Neural progenitor cell (in vitro differentiated cells): ENCODE results near the gene SLC4A1. TPM values are rescaled to one million over a fixed set of nuclear protein-coding genes. Genes with fewer than 3 reads are reported as not detected.

ENCODE experiments used
- DNase-seq: peaks from one replicate; pipeline ENCODE4 v3.0.0-alpha.2; 2016; ENCODE audit warnings: low spot score
- H2AFZ ChIP-seq: fragments of 200-600 bp; sonication (generic); replicated peaks from 2 replicates; pipeline ENCODE4 v1.6.1; 2016; ENCODE audit warnings: antibody characterized with exemption
- H3F3A ChIP-seq: fragments of 200-600 bp; sonication (generic); 2 replicates; pipeline ENCODE4 v1.6.1; 2016; ENCODE audit warnings: antibody characterized with exemption, low read depth
- H3K27ac ChIP-seq: fragments of 200-600 bp; sonication (generic); 2 replicates; pipeline ENCODE4 v1.5.1; 2016; ENCODE audit warnings: mild to moderate bottlenecking
- H3K27me3 ChIP-seq: fragments of 200-600 bp; sonication (generic); 2 replicates; pipeline ENCODE4 v1.6.1; 2016; ENCODE audit warnings: mild to moderate bottlenecking, moderate library complexity
- H3K36me3 ChIP-seq: fragments of 200-600 bp; sonication (generic); 2 replicates; pipeline ENCODE4 v1.5.1; 2016
- H3K4me1 ChIP-seq: fragments of 200-600 bp; sonication (generic); 2 replicates; pipeline ENCODE4 v1.6.1; 2016; ENCODE audit warnings: mixed run types
- H3K4me2 ChIP-seq: fragments of 200-600 bp; sonication (generic); 2 replicates; pipeline ENCODE4 v1.6.1; 2016
- H3K4me3 ChIP-seq: fragments of 200-600 bp; sonication (generic); 2 replicates; pipeline ENCODE4 v1.5.1; 2016
- H3K79me2 ChIP-seq: fragments of 200-600 bp; sonication (generic); 2 replicates; pipeline ENCODE4 v1.6.1; 2016; ENCODE audit warnings: low read depth
- H3K9ac ChIP-seq: fragments of 200-600 bp; sonication (generic); 2 replicates; pipeline ENCODE4 v1.6.1; 2016
- H3K9me3 ChIP-seq: fragments of 200-600 bp; sonication (generic); 2 replicates; pipeline ENCODE4 v1.5.1; 2016; ENCODE audit warnings: low read depth
- H4K20me1 ChIP-seq: fragments of 200-600 bp; sonication (generic); 2 replicates; pipeline ENCODE4 v1.6.1; 2016; ENCODE audit warnings: low read depth
- H3K27ac Mint-ChIP-seq: 3 replicates; pipeline ENCODE4 v1.8.0; 2021; ENCODE audit warnings: mixed read lengths
- H3K27me3 Mint-ChIP-seq: 2 replicates; pipeline ENCODE4 v1.8.0; 2022; ENCODE audit warnings: low read depth, mild to moderate bottlenecking, inconsistent platforms, moderate library complexity, mixed read lengths; ENCODE audit not compliant: insufficient read depth
- H3K36me3 Mint-ChIP-seq: 3 replicates; pipeline ENCODE4 v1.8.0; 2021; ENCODE audit warnings: mixed read lengths
- H3K4me1 Mint-ChIP-seq: 3 replicates; pipeline ENCODE4 v1.8.0; 2021; ENCODE audit warnings: mixed read lengths
- H3K4me3 Mint-ChIP-seq: 3 replicates; pipeline ENCODE4 v1.8.0; 2021; ENCODE audit warnings: mild to moderate bottlenecking, moderate library complexity, mixed read lengths
- H3K9me3 Mint-ChIP-seq: 3 replicates; pipeline ENCODE4 v1.8.0; 2020; ENCODE audit warnings: mixed read lengths
- EZH2 ChIP-seq: fragments of 200-600 bp; sonication (generic); IDR thresholded peaks from 2 replicates; pipeline ENCODE4 v1.6.1; 2017; ENCODE audit warnings: antibody characterized with exemption, mild to moderate bottlenecking, moderate library complexity
- EZH2phosphoT487 ChIP-seq: fragments of 200-600 bp; sonication (generic); IDR thresholded peaks from 2 replicates; pipeline ENCODE4 v1.6.1; 2017; ENCODE audit warnings: antibody characterized with exemption
- total RNA-seq: library from RNA; depleted of rRNA; stranded (reverse); fragments of >200 nt; gene quantifications from 2 replicates; pipeline ENCODE4 v1.2.3, GENCODE V29; 2015; ENCODE audit warnings: low replicate concordance
- TF ChIP-seq, protein P1 (sequence below): fragments of 200-600 bp; sonication (generic); IDR thresholded peaks from 2 replicates; pipeline ENCODE4 v1.5.1; 2017; ENCODE audit warnings: antibody characterized with exemption, mild to moderate bottlenecking

SLC4A1 gene
- total RNA-seq, 1 donor from 2014 or later: not detected

DNA sequence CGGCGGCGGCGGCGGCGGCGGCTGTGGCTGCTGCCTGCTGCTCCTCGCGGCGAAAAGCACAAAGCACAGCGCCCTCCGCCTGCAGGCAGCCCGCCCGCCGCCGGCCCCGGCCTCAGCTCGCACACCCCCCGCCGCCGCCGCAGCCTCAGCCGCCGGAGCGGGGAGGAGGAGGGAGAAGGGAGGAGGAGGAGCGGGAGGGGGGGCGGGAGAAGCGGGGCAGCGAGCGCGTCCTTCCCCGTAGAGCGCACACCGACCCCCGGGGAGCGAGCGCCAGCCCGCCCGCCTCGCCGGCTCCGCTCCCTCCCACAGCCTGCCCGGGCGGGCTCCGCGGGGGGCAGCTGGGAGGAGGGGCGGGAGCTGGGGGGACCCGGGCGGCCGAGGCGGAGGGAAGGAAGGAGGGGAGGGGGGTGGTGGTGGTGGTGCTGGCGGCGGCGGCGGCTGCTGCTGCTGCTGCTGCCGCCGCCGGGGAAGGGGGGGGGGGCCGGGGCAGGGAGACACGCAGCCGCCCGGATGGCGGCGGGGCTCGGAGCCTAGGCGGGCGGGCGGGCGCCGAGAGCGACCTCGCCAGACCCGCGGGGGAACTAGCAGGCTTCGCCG lies 48.2 kb downstream of the SLC4A1 start, which contains the start of gene UBTF:
TSS of gene UBTF (minus strand) at position 60 of the 597 bp plus-strand sequence. CDS start 1,446 bp downstream, outside the sequence.
- Mint-ChIP-seq H3K9me3 (no peaks in the 10 kb centered on the region), H3K27ac (peak within 1 kb of the TSS; percentile 79), H3K27me3 (peaks cover 13% of the 10 kb centered on the region), H3K4me3 (peak within 1 kb of the TSS; percentile 93), H3K36me3 (peaks cover 7% of the 10 kb centered on the region), H3K4me1 (peaks cover 26% of the 10 kb centered on the region)
- Histone ChIP-seq H3K9ac (peak within 1 kb of the TSS; percentile 88), H4K20me1 (peaks cover 59% of the 10 kb centered on the region), H3K4me3 (peak within 1 kb of the TSS; percentile 86), H3K4me1 (peaks cover 10% of the 10 kb centered on the region), H2AFZ (no peak within 1 kb of the TSS), H3K9me3 (no peaks in the 10 kb centered on the region), H3K36me3 (no peaks in the 10 kb centered on the region), H3K27me3 (no peaks in the 10 kb centered on the region), H3F3A (peaks cover 38% of the 10 kb centered on the region), H3K4me2 (peak within 1 kb of the TSS; percentile 92), H3K79me2 (peaks cover 73% of the 10 kb centered on the region), H3K27ac (peak within 1 kb of the TSS; percentile 95)
- peak; percentile 91 for DNase-seq
- TF ChIP-seq EZH2 (no peak), EZH2phosphoT487 (no peak)
- TF ChIP-seq, protein P1, sequence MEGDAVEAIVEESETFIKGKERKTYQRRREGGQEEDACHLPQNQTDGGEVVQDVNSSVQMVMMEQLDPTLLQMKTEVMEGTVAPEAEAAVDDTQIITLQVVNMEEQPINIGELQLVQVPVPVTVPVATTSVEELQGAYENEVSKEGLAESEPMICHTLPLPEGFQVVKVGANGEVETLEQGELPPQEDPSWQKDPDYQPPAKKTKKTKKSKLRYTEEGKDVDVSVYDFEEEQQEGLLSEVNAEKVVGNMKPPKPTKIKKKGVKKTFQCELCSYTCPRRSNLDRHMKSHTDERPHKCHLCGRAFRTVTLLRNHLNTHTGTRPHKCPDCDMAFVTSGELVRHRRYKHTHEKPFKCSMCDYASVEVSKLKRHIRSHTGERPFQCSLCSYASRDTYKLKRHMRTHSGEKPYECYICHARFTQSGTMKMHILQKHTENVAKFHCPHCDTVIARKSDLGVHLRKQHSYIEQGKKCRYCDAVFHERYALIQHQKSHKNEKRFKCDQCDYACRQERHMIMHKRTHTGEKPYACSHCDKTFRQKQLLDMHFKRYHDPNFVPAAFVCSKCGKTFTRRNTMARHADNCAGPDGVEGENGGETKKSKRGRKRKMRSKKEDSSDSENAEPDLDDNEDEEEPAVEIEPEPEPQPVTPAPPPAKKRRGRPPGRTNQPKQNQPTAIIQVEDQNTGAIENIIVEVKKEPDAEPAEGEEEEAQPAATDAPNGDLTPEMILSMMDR: no peak

DNA sequence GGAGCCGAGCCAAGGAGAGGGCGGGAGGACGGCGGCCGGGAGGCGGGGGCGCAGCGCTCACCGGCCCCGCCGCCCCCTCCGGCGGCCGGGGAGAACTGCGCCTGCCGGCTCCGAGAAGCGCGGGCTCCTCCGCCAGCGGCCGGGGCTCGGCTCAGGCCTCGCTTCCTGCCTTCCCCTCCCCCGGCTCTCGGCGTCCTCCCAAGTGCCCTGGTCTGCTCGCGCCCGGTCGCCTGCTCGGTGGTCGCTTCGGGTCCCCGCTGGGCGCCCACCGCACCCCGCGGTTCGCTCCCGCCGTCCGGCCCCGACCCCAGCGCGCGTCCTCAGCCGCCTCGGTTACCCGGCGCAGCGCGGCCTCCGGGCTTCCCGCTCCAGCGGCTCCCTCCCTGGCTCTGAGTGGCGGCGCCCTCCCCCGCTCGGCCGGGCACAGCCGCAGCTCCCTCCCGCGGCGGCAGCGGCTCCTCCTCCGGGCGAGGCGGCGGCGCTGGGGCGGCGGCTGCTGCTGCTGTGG lies 48.8 kb downstream of the SLC4A1 start:
- H3K4me3 Mint-ChIP-seq: no peak overlapping the region
- peak overlapping the region; percentile 86 for H3K4me3 ChIP-seq
- no peak overlapping the region for H3K27ac Mint-ChIP-seq
- peak overlapping the region; percentile 92 for H3K4me2 ChIP-seq
- no peaks in the 10 kb centered on the region for H3K9me3 Mint-ChIP-seq
- H3K79me2 ChIP-seq: peaks cover 73% of the 10 kb centered on the region
- peak overlapping the region; percentile 95 for H3K27ac ChIP-seq
- peaks cover 7% of the 10 kb centered on the region for H3K36me3 Mint-ChIP-seq
- H3F3A ChIP-seq: peaks cover 38% of the 10 kb centered on the region
- H4K20me1 ChIP-seq: peaks cover 59% of the 10 kb centered on the region
- peaks cover 12% of the 10 kb centered on the region for H3K27me3 Mint-ChIP-seq
- no peaks in the 10 kb centered on the region for H3K9me3 ChIP-seq
- no peak for TF ChIP-seq EZH2
- TF ChIP-seq, protein P1: peak; percentile 50
- peaks cover 10% of the 10 kb centered on the region for H3K4me1 ChIP-seq
- no peaks in the 10 kb centered on the region for H3K27me3 ChIP-seq
- H2AFZ ChIP-seq: no peak overlapping the region
- H3K9ac ChIP-seq: peak overlapping the region; percentile 88
- peak; percentile 93 for DNase-seq
- peaks cover 26% of the 10 kb centered on the region for H3K4me1 Mint-ChIP-seq
- H3K36me3 ChIP-seq: no peaks in the 10 kb centered on the region

DNA sequence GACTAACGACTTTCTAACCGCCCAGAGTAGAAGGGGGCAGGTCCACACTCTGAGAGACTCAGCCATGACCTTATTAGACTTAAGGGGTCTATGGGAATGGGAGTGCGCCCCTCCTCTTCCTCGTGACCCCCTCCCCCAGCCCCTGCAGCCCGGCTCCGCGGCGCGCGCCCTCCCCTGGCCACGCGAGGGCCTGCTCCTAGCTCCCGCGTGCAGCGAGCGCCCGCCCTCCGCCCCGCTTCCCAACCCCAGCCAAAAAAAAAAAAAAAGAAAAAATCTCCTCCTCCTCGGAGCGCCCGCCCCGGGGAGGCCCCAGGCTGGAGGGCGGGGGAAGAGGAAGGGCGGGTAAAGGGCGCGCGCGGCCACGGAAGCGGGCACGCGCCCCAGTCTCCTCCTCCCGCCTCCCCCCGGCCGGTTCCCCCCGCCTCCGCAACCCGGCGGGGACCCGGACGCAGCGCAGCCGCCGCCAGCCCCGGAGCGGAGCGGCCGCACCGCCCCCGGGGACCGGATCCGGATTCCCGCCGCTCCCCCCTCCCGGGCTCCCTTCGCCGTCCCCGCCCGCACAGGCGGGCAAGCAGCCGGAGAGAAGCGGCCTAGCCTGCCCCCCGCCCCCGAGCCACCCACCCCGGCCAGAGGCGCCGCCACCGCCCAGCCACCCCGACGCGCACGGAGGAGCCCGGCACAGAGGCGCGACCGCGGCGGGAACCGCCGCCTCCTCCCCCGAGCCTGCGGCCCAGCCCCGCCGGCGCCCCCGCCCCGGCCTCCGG lies 49.4 kb downstream of the SLC4A1 start:
- peak; percentile 94 for DNase-seq
- Mint-ChIP-seq H3K4me3 (peak overlapping the region; percentile 88), H3K27ac (peak overlapping the region; percentile 37), H3K27me3 (peaks cover 12% of the 10 kb centered on the region), H3K9me3 (no peaks in the 10 kb centered on the region), H3K36me3 (peaks cover 12% of the 10 kb centered on the region), H3K4me1 (peaks cover 28% of the 10 kb centered on the region)
- H3K4me1 ChIP-seq: peaks cover 10% of the 10 kb centered on the region
- H3K27me3 ChIP-seq: no peaks in the 10 kb centered on the region
- TF ChIP-seq, protein P1: peak; percentile 66
- no peak for TF ChIP-seq EZH2phosphoT487
- H3F3A ChIP-seq: peaks cover 38% of the 10 kb centered on the region
- no peaks in the 10 kb centered on the region for H3K9me3 ChIP-seq
- H4K20me1 ChIP-seq: peaks cover 55% of the 10 kb centered on the region
- H3K27ac ChIP-seq: peak overlapping the region; percentile 95
- peak overlapping the region; percentile 88 for H3K4me2 ChIP-seq
- H3K4me3 ChIP-seq: peak overlapping the region; percentile 86
- no peak overlapping the region for H2AFZ ChIP-seq
- H3K9ac ChIP-seq: peak overlapping the region; percentile 42
- H3K79me2 ChIP-seq: peaks cover 73% of the 10 kb centered on the region
- no peaks in the 10 kb centered on the region for H3K36me3 ChIP-seq
